ENCODE measurements around the gene TMEM151A.

The TMEM151A gene

DNA sequence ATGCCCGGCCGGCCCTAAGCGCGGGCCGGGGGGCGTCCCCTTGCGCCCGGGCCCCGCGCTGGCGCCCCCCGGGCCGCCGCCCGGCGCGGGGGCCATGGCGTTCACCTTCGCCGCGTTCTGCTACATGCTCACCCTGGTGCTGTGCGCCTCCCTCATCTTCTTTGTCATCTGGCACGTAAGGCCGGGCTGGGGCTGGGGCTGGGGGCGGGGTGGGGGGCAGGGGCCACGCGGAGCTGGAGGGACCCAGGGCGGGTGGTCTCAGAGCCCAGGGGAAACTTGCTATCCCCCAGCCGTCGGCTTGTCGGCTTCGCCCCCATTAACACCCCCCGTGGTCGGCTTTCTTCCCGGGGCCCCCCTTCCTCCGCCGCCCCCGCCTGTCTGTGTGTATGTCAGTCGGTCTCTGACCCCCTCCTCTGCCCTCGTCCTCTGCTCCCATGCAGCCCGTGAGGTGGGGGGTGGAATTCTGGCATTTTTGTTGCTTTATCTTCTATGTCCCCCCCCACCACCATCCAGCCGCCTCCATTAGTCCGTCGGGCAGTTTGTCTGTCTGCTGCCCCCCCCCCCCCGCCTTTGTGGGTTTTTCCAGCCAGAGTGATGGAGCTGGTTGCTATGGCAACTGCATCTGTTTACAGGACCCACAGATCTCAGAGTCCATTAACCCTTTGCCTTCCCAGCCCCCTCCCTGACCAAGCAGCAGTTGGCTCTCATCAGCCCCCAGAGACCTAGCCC, 13.2 kb upstream of the TMEM151A start:
- H3K36me3 ChIP-seq (ENCODE audit: control insufficient read depth, insufficient read depth, low read length): peaks cover 16% of the 10 kb centered on the region
- H3K9ac ChIP-seq (ENCODE audit: low read depth, low read length): no peak overlapping the region
- peaks cover 3% of the 10 kb centered on the region for H3K4me1 ChIP-seq (ENCODE audit: control insufficient read depth, insufficient read depth, low read length)
- H3K27me3 ChIP-seq (ENCODE audit: control insufficient read depth, insufficient read depth, low read length): peaks cover 2% of the 10 kb centered on the region
- H3K9me3 ChIP-seq (ENCODE audit: control insufficient read depth, insufficient read depth, low read length): no peaks in the 10 kb centered on the region
- peak overlapping the region; percentile 41 for H3K4me3 ChIP-seq (ENCODE audit: low read depth, low read length)

DNA sequence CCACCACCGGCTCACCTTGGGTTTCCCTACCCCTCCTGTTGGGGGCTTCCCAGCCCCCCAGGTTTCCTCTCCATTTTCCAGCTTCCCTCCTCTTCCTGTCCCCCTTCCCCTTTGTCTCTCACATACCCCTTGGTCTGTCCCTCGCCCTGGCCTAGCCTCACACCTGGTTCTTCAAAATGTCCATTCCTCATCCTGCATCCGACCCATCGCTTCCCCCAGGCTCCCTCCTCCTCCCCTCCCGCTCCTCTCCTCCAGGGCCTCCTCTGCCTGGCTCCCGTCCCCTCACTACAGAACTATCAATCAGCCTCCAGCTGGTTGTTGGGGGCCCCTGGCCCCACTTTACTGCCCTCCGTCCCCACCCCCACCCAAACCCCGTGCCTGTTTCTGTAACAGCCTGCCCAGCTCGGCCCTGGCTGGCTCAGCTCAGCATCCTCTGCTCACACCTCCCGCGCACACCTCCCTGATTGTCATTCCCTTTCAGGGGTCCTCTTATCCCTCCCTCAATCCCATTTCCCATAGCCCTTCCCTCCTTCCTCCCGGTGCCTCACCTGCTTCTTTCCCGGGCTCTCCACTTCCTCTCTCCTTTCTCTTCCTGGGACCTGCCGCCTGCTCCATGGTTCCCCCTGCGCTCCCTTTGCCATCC, 12.5 kb upstream of the TMEM151A start:
- peak overlapping the region; percentile 41 for H3K4me3 ChIP-seq (ENCODE audit: low read depth, low read length)
- no peak overlapping the region for H3K9ac ChIP-seq (ENCODE audit: low read depth, low read length)
- no peaks in the 10 kb centered on the region for H3K9me3 ChIP-seq (ENCODE audit: control insufficient read depth, insufficient read depth, low read length)
- peaks cover 2% of the 10 kb centered on the region for H3K27me3 ChIP-seq (ENCODE audit: control insufficient read depth, insufficient read depth, low read length)
- peaks cover 13% of the 10 kb centered on the region for H3K36me3 ChIP-seq (ENCODE audit: control insufficient read depth, insufficient read depth, low read length)
- H3K4me1 ChIP-seq (ENCODE audit: control insufficient read depth, insufficient read depth, low read length): peaks cover 3% of the 10 kb centered on the region

DNA sequence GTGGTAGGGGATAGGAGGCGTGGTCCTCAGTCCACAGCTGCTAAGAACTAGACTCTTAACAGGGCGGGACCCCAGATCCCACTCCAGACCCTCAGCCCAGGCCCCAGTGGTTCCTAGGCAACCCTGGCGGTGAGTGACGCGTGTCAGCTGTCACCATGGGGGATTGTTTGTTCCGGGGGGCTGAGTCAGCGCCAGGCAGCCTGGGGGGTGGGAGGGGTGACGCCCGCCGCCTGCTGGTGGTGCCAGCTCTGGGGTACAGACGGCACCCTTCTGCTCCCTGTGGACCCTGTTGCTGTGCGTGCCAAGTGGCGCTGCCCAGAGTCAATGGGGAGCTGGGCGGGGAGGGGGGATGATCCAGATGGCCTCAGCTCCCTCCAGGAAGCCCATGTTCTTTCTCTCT, 11.3 kb upstream of the TMEM151A start:
- no peaks in the 10 kb centered on the region for H3K9me3 ChIP-seq (ENCODE audit: control insufficient read depth, insufficient read depth, low read length)
- H3K27me3 ChIP-seq (ENCODE audit: control insufficient read depth, insufficient read depth, low read length): peaks cover 2% of the 10 kb centered on the region
- no peak overlapping the region for H3K4me3 ChIP-seq (ENCODE audit: low read depth, low read length)
- H3K4me1 ChIP-seq (ENCODE audit: control insufficient read depth, insufficient read depth, low read length): peaks cover 3% of the 10 kb centered on the region
- H3K9ac ChIP-seq (ENCODE audit: low read depth, low read length): no peak overlapping the region
- H3K36me3 ChIP-seq (ENCODE audit: control insufficient read depth, insufficient read depth, low read length): peaks cover 20% of the 10 kb centered on the region

DNA sequence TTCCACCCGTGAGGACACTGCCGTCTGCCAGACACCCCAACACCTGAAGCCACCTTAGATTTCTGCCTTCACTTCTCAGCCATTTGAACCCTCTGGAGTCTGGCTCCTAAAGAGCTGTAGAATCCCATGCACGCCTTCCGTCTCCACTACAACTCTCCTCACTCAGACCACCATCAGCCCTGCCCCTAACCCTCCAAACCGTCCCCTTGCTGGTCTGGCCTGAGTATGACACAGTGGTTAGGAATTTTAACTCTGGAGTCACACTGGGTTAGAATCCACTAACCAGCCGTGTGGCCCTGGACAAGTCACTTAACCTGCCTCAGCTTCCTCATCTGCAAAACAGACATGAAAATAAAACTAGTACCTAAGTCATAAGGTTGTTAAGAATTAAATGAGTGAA, 10.7 kb upstream of the TMEM151A start:
- Histone ChIP-seq H3K9me3 (ENCODE audit: control insufficient read depth, insufficient read depth, low read length) (no peaks in the 10 kb centered on the region), H3K4me3 (ENCODE audit: low read depth, low read length) (no peak overlapping the region), H3K36me3 (ENCODE audit: control insufficient read depth, insufficient read depth, low read length) (peaks cover 23% of the 10 kb centered on the region), H3K9ac (ENCODE audit: low read depth, low read length) (no peak overlapping the region), H3K4me1 (ENCODE audit: control insufficient read depth, insufficient read depth, low read length) (peaks cover 3% of the 10 kb centered on the region), H3K27me3 (ENCODE audit: control insufficient read depth, insufficient read depth, low read length) (peaks cover 2% of the 10 kb centered on the region)

DNA sequence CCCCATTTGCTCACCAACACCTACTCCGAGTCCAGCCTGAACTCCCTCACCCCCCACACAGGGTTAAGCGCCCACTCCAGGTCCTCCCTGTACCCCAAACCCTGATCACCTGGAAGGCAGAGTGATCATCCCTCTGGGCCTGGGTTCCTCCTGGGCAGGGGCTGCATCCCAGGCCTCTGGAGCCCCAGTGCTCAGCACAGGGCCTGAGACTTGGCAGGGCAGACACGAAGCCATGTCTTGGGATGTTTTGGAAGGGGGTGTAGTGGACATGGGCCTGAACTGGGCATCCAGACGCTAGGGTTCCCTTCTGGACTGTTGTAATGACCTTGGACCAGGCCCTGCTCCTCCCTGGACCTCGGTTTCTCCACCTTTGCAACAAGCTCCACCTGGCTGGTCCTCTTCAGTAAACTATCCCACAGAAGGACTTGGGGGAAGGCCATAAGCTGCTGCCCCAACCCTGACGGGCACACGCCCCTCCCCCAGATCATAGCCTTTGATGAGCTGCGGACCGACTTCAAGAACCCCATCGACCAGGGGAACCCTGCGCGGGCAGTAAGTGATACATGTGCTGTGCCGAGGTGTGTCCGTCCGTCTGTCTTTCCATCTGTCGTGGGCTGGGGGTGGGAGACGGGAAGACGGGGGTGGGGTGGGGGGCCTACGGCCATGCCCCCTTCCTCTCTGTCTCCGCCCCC, 9.8 kb upstream of the TMEM151A start:
- peak overlapping the region; percentile 1 for H3K4me3 ChIP-seq (ENCODE audit: low read depth, low read length)
- no peak overlapping the region for H3K9ac ChIP-seq (ENCODE audit: low read depth, low read length)
- peaks cover 20% of the 10 kb centered on the region for H3K36me3 ChIP-seq (ENCODE audit: control insufficient read depth, insufficient read depth, low read length)
- peaks cover 2% of the 10 kb centered on the region for H3K27me3 ChIP-seq (ENCODE audit: control insufficient read depth, insufficient read depth, low read length)
- H3K4me1 ChIP-seq (ENCODE audit: control insufficient read depth, insufficient read depth, low read length): peaks cover 3% of the 10 kb centered on the region
- H3K9me3 ChIP-seq (ENCODE audit: control insufficient read depth, insufficient read depth, low read length): no peaks in the 10 kb centered on the region

DNA sequence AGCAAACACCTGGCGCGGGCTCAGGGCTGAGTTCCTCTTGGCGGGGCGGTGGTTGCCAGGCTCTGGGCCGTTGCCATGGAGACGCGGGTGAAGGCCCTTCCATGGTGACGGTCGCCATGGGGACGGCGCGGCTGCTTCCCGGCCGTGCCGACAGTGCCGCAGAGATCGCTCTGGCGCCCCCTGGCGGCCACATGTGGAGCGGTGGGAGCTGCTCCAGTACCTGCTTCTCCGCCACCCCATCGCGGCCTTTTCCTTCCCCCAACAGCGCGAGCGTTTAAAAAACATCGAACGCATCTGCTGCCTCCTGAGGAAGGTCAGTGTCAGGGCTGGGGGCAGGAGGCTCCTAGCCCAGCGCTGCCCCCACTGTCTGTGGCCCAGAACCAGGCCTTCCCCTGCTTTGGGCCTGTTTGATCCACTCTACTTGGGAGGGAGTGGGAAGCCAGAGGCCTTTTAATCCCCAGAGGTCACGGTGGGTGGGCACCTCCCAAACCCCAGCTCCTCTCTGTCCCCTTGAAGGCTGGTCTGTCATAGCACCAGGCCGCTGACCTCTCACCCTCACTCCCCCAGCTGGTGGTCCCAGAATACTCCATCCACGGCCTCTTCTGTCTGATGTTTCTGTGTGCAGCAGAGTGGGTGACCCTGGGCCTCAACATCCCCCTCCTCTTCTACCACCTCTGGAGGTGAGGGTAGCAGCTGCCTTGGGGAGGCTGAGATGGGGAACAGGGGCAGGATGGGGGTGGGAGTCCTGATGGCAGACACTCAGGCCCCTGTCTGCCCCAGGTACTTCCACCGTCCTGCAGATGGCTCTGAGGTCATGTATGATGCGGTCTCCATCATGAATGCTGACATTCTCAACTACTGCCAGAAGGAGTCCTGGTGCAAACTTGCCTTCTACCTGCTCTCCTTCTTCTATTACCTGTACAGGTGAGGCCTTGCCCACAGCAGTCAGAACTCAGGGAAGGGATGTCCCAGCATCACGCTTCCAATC, 8.9 kb upstream of the TMEM151A start:
- Histone ChIP-seq H3K9ac (ENCODE audit: low read depth, low read length) (no peak overlapping the region), H3K4me3 (ENCODE audit: low read depth, low read length) (no peak overlapping the region), H3K4me1 (ENCODE audit: control insufficient read depth, insufficient read depth, low read length) (peaks cover 3% of the 10 kb centered on the region), H3K36me3 (ENCODE audit: control insufficient read depth, insufficient read depth, low read length) (peaks cover 19% of the 10 kb centered on the region), H3K9me3 (ENCODE audit: control insufficient read depth, insufficient read depth, low read length) (no peaks in the 10 kb centered on the region), H3K27me3 (ENCODE audit: control insufficient read depth, insufficient read depth, low read length) (peaks cover 2% of the 10 kb centered on the region)

DNA sequence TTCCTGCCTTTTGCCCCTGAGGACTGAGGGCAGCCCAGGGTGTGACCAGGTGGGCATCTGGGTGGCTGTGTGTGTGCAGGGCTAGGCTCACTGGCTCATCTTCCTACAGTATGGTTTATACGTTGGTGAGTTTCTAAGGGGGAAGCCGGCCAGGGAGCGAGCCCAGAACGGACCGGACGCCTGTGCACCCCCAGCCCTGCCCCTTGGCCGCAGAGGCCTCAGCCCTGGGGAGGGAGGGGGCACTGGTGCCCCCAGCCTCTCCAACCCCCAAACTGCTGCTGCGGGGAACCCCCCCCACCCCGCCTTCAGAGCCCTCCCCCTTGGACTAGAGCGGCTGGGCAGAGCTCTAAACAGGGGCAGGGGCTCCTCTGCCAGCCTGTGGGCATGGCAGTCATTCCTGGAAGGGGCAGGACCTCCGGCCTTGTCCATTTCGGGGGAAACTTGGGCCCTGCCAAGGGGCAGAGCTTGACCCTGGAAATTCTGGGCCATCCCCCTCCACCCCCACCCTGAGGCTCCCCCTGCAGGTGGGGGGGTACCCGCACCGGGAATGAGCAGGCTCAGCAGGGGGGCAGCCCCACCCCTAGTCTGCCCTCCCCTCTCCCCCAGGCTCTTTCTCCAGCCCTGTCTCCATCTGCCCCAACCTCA, 8.1 kb upstream of the TMEM151A start:
- Histone ChIP-seq H3K4me1 (ENCODE audit: control insufficient read depth, insufficient read depth, low read length) (peaks cover 3% of the 10 kb centered on the region), H3K4me3 (ENCODE audit: low read depth, low read length) (no peak overlapping the region), H3K9ac (ENCODE audit: low read depth, low read length) (no peak overlapping the region), H3K9me3 (ENCODE audit: control insufficient read depth, insufficient read depth, low read length) (no peaks in the 10 kb centered on the region), H3K27me3 (ENCODE audit: control insufficient read depth, insufficient read depth, low read length) (peaks cover 2% of the 10 kb centered on the region), H3K36me3 (ENCODE audit: control insufficient read depth, insufficient read depth, low read length) (peaks cover 18% of the 10 kb centered on the region)

DNA sequence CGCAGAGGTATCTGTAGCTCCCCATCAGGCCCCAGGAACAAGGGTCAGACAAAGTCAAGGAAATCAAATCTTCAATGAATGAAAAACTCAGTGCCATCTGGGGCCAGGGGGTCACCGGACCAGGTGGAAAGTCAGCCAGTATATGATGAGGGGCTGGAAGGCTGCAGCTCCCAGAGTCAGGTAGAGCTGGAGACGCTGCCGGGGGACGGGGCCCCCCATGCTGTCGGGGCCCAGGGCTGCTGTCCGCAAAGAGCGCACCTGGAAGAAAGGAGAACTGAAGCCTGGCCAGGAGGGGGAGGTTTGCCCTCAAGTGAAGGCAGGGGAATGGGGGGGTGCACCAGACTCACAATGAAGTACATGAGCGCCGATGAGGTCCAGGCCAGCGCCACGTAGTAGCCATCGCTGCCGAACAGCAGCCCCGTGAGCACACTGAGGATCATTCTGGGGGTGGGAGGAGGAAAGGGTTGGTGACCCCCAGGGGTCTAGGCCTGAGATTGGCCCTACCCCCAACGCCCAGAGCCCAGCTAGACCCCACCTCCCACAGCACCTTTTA, 7.1 kb upstream of the TMEM151A start:
- no peak overlapping the region for H3K4me3 ChIP-seq (ENCODE audit: low read depth, low read length)
- H3K27me3 ChIP-seq (ENCODE audit: control insufficient read depth, insufficient read depth, low read length): peaks cover 2% of the 10 kb centered on the region
- no peak overlapping the region for H3K9ac ChIP-seq (ENCODE audit: low read depth, low read length)
- H3K4me1 ChIP-seq (ENCODE audit: control insufficient read depth, insufficient read depth, low read length): peaks cover 3% of the 10 kb centered on the region
- peaks cover 18% of the 10 kb centered on the region for H3K36me3 ChIP-seq (ENCODE audit: control insufficient read depth, insufficient read depth, low read length)
- H3K9me3 ChIP-seq (ENCODE audit: control insufficient read depth, insufficient read depth, low read length): no peaks in the 10 kb centered on the region

DNA sequence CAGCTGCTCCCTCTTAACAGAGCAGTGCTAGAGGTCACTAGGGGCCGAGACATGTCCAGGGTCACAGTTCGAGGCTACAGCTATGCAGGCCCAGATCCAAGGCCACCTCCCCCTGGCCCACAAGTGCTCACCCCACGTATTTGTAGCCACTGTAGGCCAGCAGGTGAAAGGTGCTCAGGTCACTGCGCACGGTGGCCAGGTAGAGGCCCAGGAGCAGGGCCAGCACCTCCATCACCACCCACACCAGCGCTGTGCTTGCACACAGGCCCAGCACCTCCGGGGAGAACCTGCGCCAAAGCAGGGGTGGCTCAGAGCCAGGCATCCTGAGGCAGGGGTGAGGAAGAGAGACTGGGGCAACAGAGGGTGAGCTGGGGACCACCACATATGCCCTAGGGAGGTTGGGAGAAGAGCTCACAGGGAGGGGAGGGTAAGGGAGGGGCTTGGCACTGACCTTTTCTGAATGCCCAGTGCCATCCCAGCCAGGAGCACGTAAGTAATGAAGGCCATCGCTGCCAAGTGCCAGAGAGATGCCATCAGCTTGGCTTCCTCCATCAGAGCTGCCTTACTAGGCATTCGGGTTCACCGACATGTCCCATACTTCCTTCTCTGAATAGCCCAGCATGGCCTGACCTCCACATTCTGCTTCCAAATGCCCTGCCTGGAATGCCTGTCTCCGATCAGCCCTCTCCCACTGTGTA, 6.3 kb upstream of the TMEM151A start:
- peaks cover 5% of the 10 kb centered on the region for H3K27me3 ChIP-seq (ENCODE audit: control insufficient read depth, insufficient read depth, low read length)
- no peak overlapping the region for H3K9ac ChIP-seq (ENCODE audit: low read depth, low read length)
- no peak overlapping the region for H3K4me3 ChIP-seq (ENCODE audit: low read depth, low read length)
- H3K36me3 ChIP-seq (ENCODE audit: control insufficient read depth, insufficient read depth, low read length): peaks cover 18% of the 10 kb centered on the region
- peaks cover 3% of the 10 kb centered on the region for H3K4me1 ChIP-seq (ENCODE audit: control insufficient read depth, insufficient read depth, low read length)
- H3K9me3 ChIP-seq (ENCODE audit: control insufficient read depth, insufficient read depth, low read length): no peaks in the 10 kb centered on the region

DNA sequence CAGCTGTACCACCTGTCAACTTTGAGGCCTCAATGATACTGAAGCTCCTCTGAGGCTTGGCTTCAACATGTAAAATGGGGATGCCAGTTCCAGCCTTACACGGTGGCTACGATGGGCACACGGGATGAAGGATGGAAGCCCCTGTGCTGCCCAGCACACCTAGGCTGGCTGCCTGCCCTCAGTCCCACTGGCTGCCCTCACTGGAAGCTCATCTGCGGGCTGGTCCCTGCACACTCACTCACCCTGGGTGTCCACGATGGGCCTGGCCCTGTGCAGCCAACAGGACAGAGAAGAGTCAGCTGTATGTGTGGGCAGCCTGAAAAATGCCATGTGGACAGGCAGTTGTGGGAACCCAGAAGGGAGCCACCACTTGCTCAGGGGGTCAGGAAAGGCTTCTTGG, 5.0 kb upstream of the TMEM151A start:
- Histone ChIP-seq H3K4me3 (ENCODE audit: low read depth, low read length) (no peak overlapping the region), H3K27me3 (ENCODE audit: control insufficient read depth, insufficient read depth, low read length) (peaks cover 14% of the 10 kb centered on the region), H3K9ac (ENCODE audit: low read depth, low read length) (no peak overlapping the region), H3K36me3 (ENCODE audit: control insufficient read depth, insufficient read depth, low read length) (peaks cover 18% of the 10 kb centered on the region), H3K9me3 (ENCODE audit: control insufficient read depth, insufficient read depth, low read length) (no peaks in the 10 kb centered on the region), H3K4me1 (ENCODE audit: control insufficient read depth, insufficient read depth, low read length) (peaks cover 3% of the 10 kb centered on the region)
